Measurements from ENCODE around the gene CHAC1.

Gene CHAC1

DNA sequence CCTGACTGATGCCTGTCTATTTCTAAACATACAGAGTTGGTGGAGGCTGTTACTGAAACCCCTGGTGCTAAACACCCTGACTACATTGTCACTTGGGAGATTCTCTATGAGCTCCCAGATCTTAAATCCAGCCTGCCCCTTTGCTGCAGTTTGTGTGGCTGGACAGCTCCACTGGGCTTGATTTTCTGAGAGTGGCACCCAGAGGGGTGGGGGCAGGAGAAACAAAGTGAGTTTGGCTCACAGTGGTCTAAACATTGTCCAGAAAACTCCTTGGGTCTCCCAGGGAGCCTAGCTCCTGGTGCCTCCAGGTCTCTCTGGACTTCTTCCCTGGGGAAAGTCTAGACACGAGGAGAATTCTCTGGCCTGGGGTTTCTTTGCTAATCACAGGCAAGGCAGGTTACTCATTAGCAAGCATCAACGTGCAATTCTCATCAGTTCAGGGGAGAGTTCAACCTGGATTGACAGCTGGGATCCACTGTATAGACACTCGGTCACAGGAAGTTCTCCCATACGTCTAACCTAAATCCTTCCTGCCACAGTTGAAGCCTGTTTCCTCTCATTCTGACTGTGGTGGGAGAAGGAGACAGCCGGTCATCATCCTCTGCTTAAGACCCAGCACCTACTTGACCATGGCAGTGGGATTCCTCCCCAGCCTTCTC, 31.2 kb upstream of the CHAC1 start:
- Histone ChIP-seq H3K9me3 (no peaks in the 10 kb centered on the region), H3K36me3 (no peaks in the 10 kb centered on the region), H3K27me3 (peaks cover 4% of the 10 kb centered on the region; the same call in 1 of the 2 replicates), H3K4me3 (ENCODE audit: low read depth, low read length) (no peak overlapping the region), H3K4me1 (no peaks in the 10 kb centered on the region)
- no peak for DNase-seq
- TF ChIP-seq, protein P1, sequence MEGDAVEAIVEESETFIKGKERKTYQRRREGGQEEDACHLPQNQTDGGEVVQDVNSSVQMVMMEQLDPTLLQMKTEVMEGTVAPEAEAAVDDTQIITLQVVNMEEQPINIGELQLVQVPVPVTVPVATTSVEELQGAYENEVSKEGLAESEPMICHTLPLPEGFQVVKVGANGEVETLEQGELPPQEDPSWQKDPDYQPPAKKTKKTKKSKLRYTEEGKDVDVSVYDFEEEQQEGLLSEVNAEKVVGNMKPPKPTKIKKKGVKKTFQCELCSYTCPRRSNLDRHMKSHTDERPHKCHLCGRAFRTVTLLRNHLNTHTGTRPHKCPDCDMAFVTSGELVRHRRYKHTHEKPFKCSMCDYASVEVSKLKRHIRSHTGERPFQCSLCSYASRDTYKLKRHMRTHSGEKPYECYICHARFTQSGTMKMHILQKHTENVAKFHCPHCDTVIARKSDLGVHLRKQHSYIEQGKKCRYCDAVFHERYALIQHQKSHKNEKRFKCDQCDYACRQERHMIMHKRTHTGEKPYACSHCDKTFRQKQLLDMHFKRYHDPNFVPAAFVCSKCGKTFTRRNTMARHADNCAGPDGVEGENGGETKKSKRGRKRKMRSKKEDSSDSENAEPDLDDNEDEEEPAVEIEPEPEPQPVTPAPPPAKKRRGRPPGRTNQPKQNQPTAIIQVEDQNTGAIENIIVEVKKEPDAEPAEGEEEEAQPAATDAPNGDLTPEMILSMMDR (IDR thresholded peaks at IDR 0.05; ENCODE audit: low read depth, low read length): no peak

DNA sequence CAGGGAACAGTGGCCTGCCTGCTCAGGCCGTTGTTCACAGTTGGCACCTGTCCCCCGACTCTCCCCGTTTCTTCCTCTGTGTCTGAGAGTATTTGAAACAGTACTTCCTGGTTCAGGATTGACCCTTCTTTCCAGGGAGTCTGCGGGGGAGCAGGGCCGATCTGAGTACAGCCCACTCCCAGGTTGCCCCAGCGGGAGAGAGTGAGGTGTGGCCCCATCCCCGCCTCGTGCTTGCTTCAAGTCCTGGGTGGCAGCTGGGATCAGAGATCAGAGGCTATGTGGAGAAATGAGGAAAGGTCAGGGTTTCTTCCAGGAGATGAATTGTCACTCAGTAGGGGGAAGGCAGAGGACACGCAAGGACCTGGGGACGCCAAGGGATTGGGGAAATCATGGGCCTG, 30.7 kb upstream of the CHAC1 start:
- Histone ChIP-seq H3K27me3 (peaks cover 8% of the 10 kb centered on the region), H3K9me3 (no peaks in the 10 kb centered on the region), H3K36me3 (no peaks in the 10 kb centered on the region), H3K4me3 (ENCODE audit: low read depth, low read length) (no peak overlapping the region), H3K4me1 (no peaks in the 10 kb centered on the region)
- TF ChIP-seq, protein P1 (IDR thresholded peaks at IDR 0.05; ENCODE audit: low read depth, low read length): no peak
- no peak for DNase-seq

DNA sequence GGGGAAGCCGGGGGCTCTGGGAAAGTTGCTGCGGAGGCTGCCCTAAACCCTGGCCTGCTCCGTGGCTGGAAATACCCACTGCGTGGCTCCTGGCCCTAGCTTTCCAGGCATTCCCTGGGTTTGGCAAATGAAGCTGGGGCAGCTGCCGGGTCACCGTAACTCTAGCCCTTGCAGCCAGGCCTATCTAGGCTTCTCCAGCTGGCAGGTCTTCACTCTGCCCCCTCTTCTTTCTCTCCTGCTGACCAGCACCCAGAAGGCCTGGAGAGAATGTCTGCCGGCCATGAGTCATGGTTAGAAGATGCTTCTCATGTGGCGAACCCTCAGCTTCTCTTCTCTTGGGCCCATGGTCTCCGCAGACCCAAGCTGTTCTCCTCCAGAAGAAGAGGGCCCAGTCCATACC, 29.7 kb upstream of the CHAC1 start:
- Histone ChIP-seq H3K36me3 (no peaks in the 10 kb centered on the region), H3K27me3 (peaks cover 10% of the 10 kb centered on the region), H3K4me3 (ENCODE audit: low read depth, low read length) (no peak overlapping the region), H3K9me3 (no peaks in the 10 kb centered on the region), H3K4me1 (no peaks in the 10 kb centered on the region)
- DNase-seq: no peak
- TF ChIP-seq, protein P1 (IDR thresholded peaks at IDR 0.05; ENCODE audit: low read depth, low read length): no peak

DNA sequence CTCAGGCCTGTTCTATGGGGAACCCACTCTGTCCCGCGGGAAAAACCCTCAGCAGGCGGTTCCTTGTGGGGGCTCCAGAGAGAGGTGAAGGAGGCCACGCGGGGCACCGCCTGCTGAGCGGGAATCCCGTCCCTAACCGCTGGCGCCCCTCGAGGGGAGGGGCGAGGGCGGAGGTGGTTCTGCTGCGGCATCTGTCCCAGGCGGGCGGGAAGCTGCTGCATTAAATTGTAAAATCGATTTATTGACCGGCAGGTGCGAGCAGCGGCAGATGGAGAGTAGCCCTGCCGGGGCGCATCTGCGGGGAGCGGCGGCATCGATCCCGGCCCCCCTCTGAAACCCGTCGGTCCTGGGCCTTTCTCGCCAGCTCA, 27.8 kb upstream of the CHAC1 start:
- DNase-seq: no peak
- Histone ChIP-seq H3K4me1 (no peaks in the 10 kb centered on the region), H3K36me3 (no peaks in the 10 kb centered on the region), H3K27me3 (peaks cover 30% of the 10 kb centered on the region), H3K9me3 (no peaks in the 10 kb centered on the region), H3K4me3 (ENCODE audit: low read depth, low read length) (no peak overlapping the region)
- TF ChIP-seq, protein P1 (IDR thresholded peaks at IDR 0.05; ENCODE audit: low read depth, low read length): no peak

DNA sequence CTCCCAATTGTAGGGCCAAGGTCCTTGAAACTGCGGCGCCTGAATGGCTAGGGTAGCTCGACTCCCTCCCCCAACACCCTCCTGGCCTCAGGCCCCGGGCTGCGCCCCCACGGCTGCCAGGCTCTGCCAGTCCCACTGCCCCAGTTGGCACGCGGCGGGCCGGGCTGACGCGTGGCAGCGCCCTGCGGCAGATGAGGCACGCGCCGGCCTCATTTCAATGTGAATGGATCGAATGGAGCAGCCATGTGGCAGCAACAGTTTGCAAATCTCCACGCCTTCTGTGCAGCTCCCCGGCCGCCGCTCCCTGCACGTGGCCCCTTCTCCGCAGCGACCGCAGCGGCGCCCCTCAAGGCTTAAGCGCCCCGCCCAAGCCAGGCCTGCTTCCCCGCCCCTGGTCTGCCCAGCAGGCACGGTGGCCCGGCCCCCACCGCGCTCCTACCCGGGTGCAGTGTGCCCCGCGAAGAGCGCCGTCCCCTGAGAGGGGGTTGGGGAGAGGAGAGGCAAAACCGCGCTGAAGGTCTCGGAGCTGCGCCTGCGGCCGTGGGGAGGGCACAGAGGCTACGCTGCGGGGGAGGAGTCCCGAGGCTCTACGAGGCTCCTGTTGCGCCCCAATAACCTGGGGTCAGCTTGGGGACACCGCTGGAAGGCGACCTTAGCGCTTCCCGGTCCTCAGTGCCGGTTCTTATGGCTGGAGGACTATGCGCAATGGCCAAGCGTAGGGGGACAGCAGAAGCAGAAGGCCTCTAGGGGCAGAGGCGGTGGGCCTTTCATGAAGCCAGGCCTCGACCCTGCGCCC, 27.2 kb upstream of the CHAC1 start:
- Histone ChIP-seq H3K4me1 (no peaks in the 10 kb centered on the region), H3K27me3 (peaks cover 35% of the 10 kb centered on the region), H3K9me3 (no peaks in the 10 kb centered on the region), H3K36me3 (no peaks in the 10 kb centered on the region), H3K4me3 (ENCODE audit: low read depth, low read length) (peak overlapping the region; percentile 40)
- TF ChIP-seq, protein P1 (IDR thresholded peaks at IDR 0.05; ENCODE audit: low read depth, low read length): no peak
- no peak for DNase-seq

Data from BE2C (cell line).